Neuronal stem cell (in vitro differentiated cells): ENCODE results near the gene ATP6V0A1.

ENCODE experiments used
- DNase-seq: peaks from one replicate; pipeline ENCODE4 v3.0.0-alpha.2; 2013; ENCODE audit warnings: low spot score
- H2AFZ ChIP-seq: one replicate; pipeline ENCODE4 v1.6.1; 2013; ENCODE audit warnings: mild to moderate bottlenecking, low read length, inconsistent platforms
- H2AK5ac ChIP-seq: 2 replicates; pipeline ENCODE4 v1.6.1; 2013; ENCODE audit warnings: low read depth, mild to moderate bottlenecking, inconsistent platforms, low read length, moderate library complexity, mixed read lengths
- H2BK120ac ChIP-seq: 2 replicates; pipeline ENCODE4 v1.6.1; 2013; ENCODE audit warnings: low read depth, mild to moderate bottlenecking, inconsistent platforms, low read length, moderate library complexity, mixed read lengths
- H2BK12ac ChIP-seq: one replicate; pipeline ENCODE4 v1.6.1; 2013; ENCODE audit warnings: low read length, inconsistent platforms
- H2BK15ac ChIP-seq: 2 replicates; pipeline ENCODE4 v1.6.1; 2013; ENCODE audit warnings: mild to moderate bottlenecking, low read length, inconsistent platforms, mixed read lengths
- H2BK5ac ChIP-seq: one replicate; pipeline ENCODE4 v1.6.1; 2013; ENCODE audit warnings: inconsistent platforms, mild to moderate bottlenecking, low read length, moderate library complexity
- H3K14ac ChIP-seq: one replicate; pipeline ENCODE4 v1.6.1; 2013; ENCODE audit warnings: low read length, inconsistent platforms
- H3K18ac ChIP-seq: 2 replicates; pipeline ENCODE4 v1.6.1; 2013; ENCODE audit warnings: low read length, inconsistent platforms
- H3K23ac ChIP-seq: 2 replicates; pipeline ENCODE4 v1.6.1; 2013; ENCODE audit warnings: low read depth, mild to moderate bottlenecking, mixed read lengths, low read length, inconsistent platforms; ENCODE audit not compliant: poor library complexity
- H3K27ac ChIP-seq: replicated peaks from 3 replicates; pipeline ENCODE4 v1.5.1; 2013; ENCODE audit warnings: low read length, inconsistent platforms
- H3K27me3 ChIP-seq, 3 experiments: 2 replicates each; pipeline ENCODE4 v1.6.1; 2013; ENCODE audit warnings: low read length in 3 of 3, mild to moderate bottlenecking in 2 of 3, inconsistent platforms in 1 of 3, low read depth in 1 of 3, mixed read lengths in 1 of 3, moderate library complexity in 1 of 3; ENCODE audit not compliant: control insufficient read depth in 3 of 3, insufficient read depth in 3 of 3
- H3K36me3 ChIP-seq, 2 donors: replicated peaks in 1 of 2; 2 replicates each; pipeline ENCODE4 v1.6.1; 2013; ENCODE audit warnings: low read length in 2 of 2; ENCODE audit not compliant: control insufficient read depth in 2 of 2, insufficient read depth in 2 of 2
- H3K4ac ChIP-seq: 2 replicates; pipeline ENCODE4 v1.6.1; 2013; ENCODE audit warnings: inconsistent platforms, mild to moderate bottlenecking, low read length, moderate library complexity
- H3K4me1 ChIP-seq, 2 donors: 1 replicate in 1 of 2; 2 replicates in 1 of 2; pipeline ENCODE4 v1.6.1; 2013; ENCODE audit warnings: low read length in 2 of 2, low read depth in 1 of 2; ENCODE audit not compliant: control insufficient read depth in 2 of 2, insufficient read depth in 1 of 2
- H3K4me2 ChIP-seq: one replicate; pipeline ENCODE4 v1.6.1; 2013; ENCODE audit warnings: mild to moderate bottlenecking, low read length, inconsistent platforms; ENCODE audit not compliant: insufficient read depth, poor library complexity, severe bottlenecking
- H3K4me3 ChIP-seq, 2 donors: 2 replicates each; pipeline ENCODE4 v1.5.1; 2013; ENCODE audit warnings: low read length in 2 of 2, mild to moderate bottlenecking in 2 of 2, inconsistent platforms in 1 of 2, moderate library complexity in 1 of 2
- H3K79me1 ChIP-seq: one replicate; pipeline ENCODE4 v1.6.1; 2013; ENCODE audit warnings: low read depth, mild to moderate bottlenecking, inconsistent platforms, low read length, moderate library complexity
- H3K9ac ChIP-seq: one replicate; pipeline ENCODE4 v1.6.1; 2013; ENCODE audit warnings: mild to moderate bottlenecking, low read depth, low read length, inconsistent platforms; ENCODE audit not compliant: poor library complexity
- H3K9me3 ChIP-seq, 2 donors: replicated peaks in 1 of 2; 2 replicates each; pipeline versions ENCODE3 to v1.6.1; 2013; ENCODE audit warnings: low read length in 2 of 2, mild to moderate bottlenecking in 2 of 2, inconsistent platforms in 1 of 2, low read depth in 1 of 2, mixed read lengths in 1 of 2, moderate library complexity in 1 of 2; ENCODE audit not compliant: control insufficient read depth in 2 of 2, insufficient read depth in 1 of 2
- H4K8ac ChIP-seq: one replicate; pipeline ENCODE4 v1.6.1; 2013; ENCODE audit warnings: low read depth, mild to moderate bottlenecking, inconsistent platforms, low read length, moderate library complexity
- H4K91ac ChIP-seq: one replicate; pipeline ENCODE4 v1.6.1; 2013; ENCODE audit warnings: low read length, low read depth, mild to moderate bottlenecking, inconsistent platforms; ENCODE audit not compliant: poor library complexity
- WGBS, 2 donors: extraction: QIAGEN DNeasy Blood & Tissue Kit; methylation state at CpG; one replicate each; pipeline ENCODE4 v1.1.7; 2013; ENCODE audit warnings: missing lambda C conversion rate in 2 of 2, mixed read lengths in 1 of 2; ENCODE audit not compliant: insufficient read length in 2 of 2, insufficient replicate concordance in 1 of 2; ENCODE audit errors: extremely low coverage in 2 of 2; 5-methylcytosine and 5-hydroxymethylcytosine counted together

Gene ATP6V0A1

DNA sequence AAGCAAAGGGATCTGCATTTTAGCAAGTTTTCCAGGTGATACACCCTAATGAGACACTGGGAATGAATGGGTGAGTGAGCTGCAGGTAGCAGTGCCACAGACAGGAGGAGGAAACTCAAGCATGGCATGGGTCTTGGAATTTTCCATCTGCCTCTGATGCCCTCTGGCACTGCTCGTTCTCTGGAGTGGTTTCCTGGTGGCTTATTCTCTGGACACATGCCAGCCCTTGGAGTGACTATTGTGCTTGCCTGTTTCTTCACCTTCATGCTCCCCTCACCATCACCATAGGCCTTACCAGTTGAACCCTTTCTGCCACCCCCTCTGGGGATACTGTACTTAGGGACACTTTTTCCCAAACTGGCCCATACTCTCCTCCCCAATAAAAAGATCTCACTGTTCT is 104.9 kb downstream of the ATP6V0A1 start:
- H3K18ac ChIP-seq = no peak overlapping the region
- peaks cover 22 to 39% of the 10 kb centered on the region in 2 donors for H3K36me3 ChIP-seq
- no peak overlapping the region for H4K91ac ChIP-seq
- H2BK5ac ChIP-seq = no peak overlapping the region
- no peak overlapping the region for H3K4me2 ChIP-seq
- no peaks in the 10 kb centered on the region for H3K27me3 ChIP-seq
- H2AK5ac ChIP-seq = no peak overlapping the region
- no peak overlapping the region for H4K8ac ChIP-seq
- no peak overlapping the region for H2BK120ac ChIP-seq
- no peak overlapping the region for H3K23ac ChIP-seq
- no peak for DNase-seq
- peaks cover 22% of the 10 kb centered on the region for H3K79me1 ChIP-seq
- H3K9ac ChIP-seq = no peak overlapping the region
- H3K27ac ChIP-seq = no peak overlapping the region
- H2BK15ac ChIP-seq = no peak overlapping the region
- no peak overlapping the region for H3K14ac ChIP-seq
- H2BK12ac ChIP-seq = no peak overlapping the region
- H3K4me1 ChIP-seq = peaks cover 15 to 16% of the 10 kb centered on the region in 2 donors
- H3K4me3 ChIP-seq = peak overlapping the region in 1 of 2 donors; percentile 66
- WGBS, 2 donors = no CpG with 5 or more reads among the region's 1 CpG
- no peak overlapping the region for H3K4ac ChIP-seq
- H2AFZ ChIP-seq = no peak overlapping the region
- no peaks in the 10 kb centered on the region for H3K9me3 ChIP-seq

DNA sequence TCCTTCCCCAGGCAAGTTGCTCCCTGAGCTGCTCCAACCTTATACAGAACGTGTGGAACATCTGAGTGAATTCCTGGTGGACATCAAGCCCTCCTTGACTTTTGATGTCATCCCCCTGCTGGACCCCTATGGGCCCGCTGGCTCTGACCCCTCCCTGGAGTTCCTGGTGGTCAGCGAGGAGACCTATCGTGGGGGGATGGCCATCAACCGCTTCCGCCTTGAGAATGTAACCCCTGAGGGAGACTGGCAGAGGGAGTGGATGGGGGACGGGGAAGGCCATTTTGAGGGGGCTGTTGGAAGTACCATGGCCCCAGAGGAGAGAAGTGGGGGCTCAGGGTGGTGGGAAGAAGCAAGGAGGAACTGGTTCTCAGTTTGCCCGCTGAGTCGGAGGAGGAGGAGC is 105.3 kb downstream of the ATP6V0A1 start:
- no peak overlapping the region for H3K27ac ChIP-seq
- no peak overlapping the region for H2BK5ac ChIP-seq
- WGBS, 2 donors = no CpG with 5 or more reads among the region's 9 CpGs
- H2BK15ac ChIP-seq = no peak overlapping the region
- H4K8ac ChIP-seq = no peak overlapping the region
- peak overlapping the region in 1 of 2 donors; percentile 66 for H3K4me3 ChIP-seq
- no peaks in the 10 kb centered on the region for H3K27me3 ChIP-seq
- H3K4me2 ChIP-seq = no peak overlapping the region
- no peak overlapping the region for H4K91ac ChIP-seq
- H3K4ac ChIP-seq = no peak overlapping the region
- peaks cover 23 to 43% of the 10 kb centered on the region in 2 donors for H3K36me3 ChIP-seq
- no peak overlapping the region for H2BK120ac ChIP-seq
- H3K4me1 ChIP-seq = peaks cover 15 to 16% of the 10 kb centered on the region in 2 donors
- H3K18ac ChIP-seq = no peak overlapping the region
- H3K23ac ChIP-seq = no peak overlapping the region
- no peak for DNase-seq
- H2AK5ac ChIP-seq = no peak overlapping the region
- H3K79me1 ChIP-seq = peaks cover 24% of the 10 kb centered on the region
- no peak overlapping the region for H3K9ac ChIP-seq
- H2AFZ ChIP-seq = no peak overlapping the region
- H3K14ac ChIP-seq = no peak overlapping the region
- no peak overlapping the region for H2BK12ac ChIP-seq
- H3K9me3 ChIP-seq = no peaks in the 10 kb centered on the region

- Histone ChIP-seq H4K91ac (no peak overlapping the region), H3K23ac (no peak overlapping the region), H3K4me2 (no peak overlapping the region), H3K27ac (no peak overlapping the region), H3K9me3 (no peaks in the 10 kb centered on the region), H2AFZ (no peak overlapping the region), H3K9ac (no peak overlapping the region), H3K36me3 (peaks cover 31 to 53% of the 10 kb centered on the region in 2 donors), H2AK5ac (no peak overlapping the region), H3K27me3 (no peaks in the 10 kb centered on the region), H2BK5ac (no peak overlapping the region), H3K4me1 (peaks cover 15 to 16% of the 10 kb centered on the region in 2 donors), H3K4me3 (peak overlapping the region in 1 of 2 donors; percentile 10), H2BK12ac (no peak overlapping the region), H3K18ac (no peak overlapping the region), H4K8ac (no peak overlapping the region), H3K14ac (no peak overlapping the region), H2BK120ac (no peak overlapping the region), H3K79me1 (peaks cover 24% of the 10 kb centered on the region), H2BK15ac (no peak overlapping the region), H3K4ac (no peak overlapping the region)
- no peak for DNase-seq
- no CpG with 5 or more reads among the region's 15 CpGs for WGBS, 2 donors
Observed at GRCh38 chr17:42564815-42565522, 106.3 kb downstream of the ATP6V0A1 start.

GRCh38 chr17:42565523-42566214 is 107.0 kb downstream of the ATP6V0A1 start:
- H4K91ac ChIP-seq = no peak overlapping the region
- no peak overlapping the region for H3K18ac ChIP-seq
- no peak overlapping the region for H3K23ac ChIP-seq
- no peak overlapping the region for H2BK12ac ChIP-seq
- no peak overlapping the region for H3K4ac ChIP-seq
- H3K4me3 ChIP-seq = no peak overlapping the region
- H3K79me1 ChIP-seq = peaks cover 24% of the 10 kb centered on the region
- H3K14ac ChIP-seq = no peak overlapping the region
- WGBS, 2 donors = no CpG with 5 or more reads among the region's 16 CpGs
- peaks cover 15 to 16% of the 10 kb centered on the region in 2 donors for H3K4me1 ChIP-seq
- DNase-seq = no peak
- H2BK5ac ChIP-seq = no peak overlapping the region
- no peaks in the 10 kb centered on the region for H3K27me3 ChIP-seq
- no peak overlapping the region for H4K8ac ChIP-seq
- H2BK120ac ChIP-seq = no peak overlapping the region
- H3K4me2 ChIP-seq = no peak overlapping the region
- H2AK5ac ChIP-seq = no peak overlapping the region
- H3K27ac ChIP-seq = no peak overlapping the region
- H3K9ac ChIP-seq = peak overlapping the region; percentile 25
- H2BK15ac ChIP-seq = no peak overlapping the region
- no peaks in the 10 kb centered on the region for H3K9me3 ChIP-seq
- H2AFZ ChIP-seq = no peak overlapping the region
- H3K36me3 ChIP-seq = peaks cover 34 to 59% of the 10 kb centered on the region in 2 donors
